ENCODE data around the gene JADE3. TPM values are rescaled to one million over a fixed set of nuclear protein-coding genes. Genes with fewer than 3 reads are reported as not detected.

JADE3 gene
- total RNA-seq, 1 experiment from 2014 or later, result 20.2 TPM

GRCh38 chrX:46994096-46994495, 81.9 kb downstream of the JADE3 start:
- H3T11ph ChIP-seq (ENCODE audit: low read length), result no peak overlapping the region
- H3K23me2 ChIP-seq (ENCODE audit: insufficient read length, low read depth, low read length, poor library complexity, severe bottlenecking), result no peaks in the 10 kb centered on the region
- peaks cover 5% of the 10 kb centered on the region for H3K4me1 ChIP-seq (ENCODE audit: insufficient read depth, low read length)
- H3K79me2 ChIP-seq (ENCODE audit: insufficient read depth, low read length), result no peaks in the 10 kb centered on the region
- TF ChIP-seq, protein P1, sequence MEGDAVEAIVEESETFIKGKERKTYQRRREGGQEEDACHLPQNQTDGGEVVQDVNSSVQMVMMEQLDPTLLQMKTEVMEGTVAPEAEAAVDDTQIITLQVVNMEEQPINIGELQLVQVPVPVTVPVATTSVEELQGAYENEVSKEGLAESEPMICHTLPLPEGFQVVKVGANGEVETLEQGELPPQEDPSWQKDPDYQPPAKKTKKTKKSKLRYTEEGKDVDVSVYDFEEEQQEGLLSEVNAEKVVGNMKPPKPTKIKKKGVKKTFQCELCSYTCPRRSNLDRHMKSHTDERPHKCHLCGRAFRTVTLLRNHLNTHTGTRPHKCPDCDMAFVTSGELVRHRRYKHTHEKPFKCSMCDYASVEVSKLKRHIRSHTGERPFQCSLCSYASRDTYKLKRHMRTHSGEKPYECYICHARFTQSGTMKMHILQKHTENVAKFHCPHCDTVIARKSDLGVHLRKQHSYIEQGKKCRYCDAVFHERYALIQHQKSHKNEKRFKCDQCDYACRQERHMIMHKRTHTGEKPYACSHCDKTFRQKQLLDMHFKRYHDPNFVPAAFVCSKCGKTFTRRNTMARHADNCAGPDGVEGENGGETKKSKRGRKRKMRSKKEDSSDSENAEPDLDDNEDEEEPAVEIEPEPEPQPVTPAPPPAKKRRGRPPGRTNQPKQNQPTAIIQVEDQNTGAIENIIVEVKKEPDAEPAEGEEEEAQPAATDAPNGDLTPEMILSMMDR (conservative IDR thresholded peaks at IDR 0.05), result no peak
- no peak overlapping the region for H3K9ac ChIP-seq (ENCODE audit: extremely low read depth, insufficient read length, low read length)
- H2BK120ac ChIP-seq (ENCODE audit: low read depth, low read length, poor library complexity, severe bottlenecking), result no peak overlapping the region
- H4K8ac ChIP-seq (replicated peaks; ENCODE audit: insufficient read length, low read depth, low read length), result no peak overlapping the region
- Mint-ChIP-seq H3K4me3 (no peak overlapping the region), H3K27me3 (ENCODE audit: low read depth) (peaks cover under 1% of the 10 kb centered on the region; the same call in 1 of the 2 replicates), H3K9me3 (peaks cover 63 to 67% of the 10 kb centered on the region in 2 experiments), H3K36me3 (ENCODE audit: insufficient read depth in 1 of 3, low read depth in 3 of 3) (peaks cover 23 to 37% (median 35%) of the 10 kb centered on the region in 3 experiments), H3K27ac (no peak overlapping the region), H3K4me1 (peaks cover 16 to 24% of the 10 kb centered on the region in 2 experiments)
- H2AFZ ChIP-seq (ENCODE audit: low read length), result no peak overlapping the region
- DNase-seq, result no peak
- H3K27me3 ChIP-seq (ENCODE audit: insufficient read depth, low read length), result no peaks in the 10 kb centered on the region
- no peaks in the 10 kb centered on the region for H3K79me1 ChIP-seq (ENCODE audit: insufficient read depth, low read depth, low read length, poor library complexity, severe bottlenecking)
- H2BK15ac ChIP-seq (ENCODE audit: low read depth, low read length), result no peak overlapping the region
- H3K56ac ChIP-seq (ENCODE audit: insufficient read length, low read depth, low read length), result no peak overlapping the region
- H3K18ac ChIP-seq (ENCODE audit: insufficient read length, low read depth, low read length), result no peak overlapping the region
- H2BK5ac ChIP-seq (ENCODE audit: insufficient read length, low read length), result no peak overlapping the region
- no peak overlapping the region for H3K4ac ChIP-seq (ENCODE audit: low read depth, low read length)
- peaks cover 17% of the 10 kb centered on the region for H3K9me3 ChIP-seq (ENCODE audit: control insufficient read depth, low read depth, low read length)
- H2AK5ac ChIP-seq (ENCODE audit: insufficient read length, low read length), result no peak overlapping the region
- H3K23ac ChIP-seq (ENCODE audit: insufficient read length, low read depth, low read length), result no peak overlapping the region
- H4K5ac ChIP-seq (ENCODE audit: insufficient read length, low read depth, low read length), result no peak overlapping the region
- no peak overlapping the region for H2BK20ac ChIP-seq (ENCODE audit: low read depth, low read length, poor library complexity, severe bottlenecking)
- no peak overlapping the region for H2BK12ac ChIP-seq (ENCODE audit: insufficient read length, low read depth, low read length)
- H3K27ac ChIP-seq (ENCODE audit: insufficient read length, low read depth, low read length), result no peak overlapping the region
- no peak overlapping the region for H3K4me2 ChIP-seq (ENCODE audit: insufficient read depth, insufficient read length, low read length)
- no peak overlapping the region for H3K14ac ChIP-seq (ENCODE audit: insufficient read depth, low read length)
- H4K91ac ChIP-seq (ENCODE audit: insufficient read length, low read depth, low read length), result no peak overlapping the region
- no peaks in the 10 kb centered on the region for H4K20me1 ChIP-seq (ENCODE audit: control insufficient read depth, insufficient read depth, insufficient read length)

All from H9 (cell line).